ENCODE results near the gene LRRC46.

The LRRC46 gene

GRCh38 chr17:47853616-47854015 lies 22.1 kb downstream of the LRRC46 start:
- DNase-seq, result no peak

- no peak for DNase-seq
Measured at GRCh38 chr17:47855737-47856136, 24.3 kb downstream of the LRRC46 start.

GRCh38 chr17:47856830-47857229 lies 25.4 kb downstream of the LRRC46 start:
- no peak for DNase-seq

GRCh38 chr17:47857551-47858455 lies 26.3 kb downstream of the LRRC46 start:
- no peak for DNase-seq

- DNase-seq, result no peak
Measured at GRCh38 chr17:47860386-47860785, 28.9 kb downstream of the LRRC46 start.

GRCh38 chr17:47862621-47863440 lies 31.4 kb downstream of the LRRC46 start:
- no peak for DNase-seq

- DNase-seq, result peak; percentile 34
Measured at GRCh38 chr17:47864791-47865216, 33.3 kb downstream of the LRRC46 start.

- no peak for DNase-seq
Measured at GRCh38 chr17:47866941-47867340, 35.5 kb downstream of the LRRC46 start.

GRCh38 chr17:47867813-47868533 lies 36.5 kb downstream of the LRRC46 start:
- DNase-seq, result no peak

GRCh38 chr17:47869114-47869513 lies 37.6 kb downstream of the LRRC46 start:
- no peak for DNase-seq

GRCh38 chr17:47870056-47870455 lies 38.6 kb downstream of the LRRC46 start:
- no peak for DNase-seq

GRCh38 chr17:47871048-47871447 lies 39.6 kb downstream of the LRRC46 start:
- no peak for DNase-seq

- no peak for DNase-seq
Measured at GRCh38 chr17:47872019-47872650, 40.7 kb downstream of the LRRC46 start.

- no peak for DNase-seq
Measured at GRCh38 chr17:47872651-47873161, 41.2 kb downstream of the LRRC46 start.

GRCh38 chr17:47873200-47874090 lies 42.0 kb downstream of the LRRC46 start:
- no peak for DNase-seq

- DNase-seq, result no peak
Measured at GRCh38 chr17:47875011-47875985, 43.8 kb downstream of the LRRC46 start.

- no peak for DNase-seq
Measured at GRCh38 chr17:47877368-47878034, 46.0 kb downstream of the LRRC46 start.

- no peak for DNase-seq
Measured at GRCh38 chr17:47878203-47879027, 46.9 kb downstream of the LRRC46 start.
